Activated CD4-positive, alpha-beta T cell treated with anti-CD3 and anti-CD28 coated beads, Interleukin-2, Interleukin-4, amounts not matched to agents 100 ng/mL and 50 ng/mL, durations not matched to agents 16 hours and 8 hours (primary cell): ENCODE data around the gene PCMT1.

ENCODE experiments used
- DNase-seq: peaks from one replicate; pipeline ENCODE4 v3.0.0-alpha.2; 2020; ENCODE audit warnings: low spot score

Gene PCMT1

DNA sequence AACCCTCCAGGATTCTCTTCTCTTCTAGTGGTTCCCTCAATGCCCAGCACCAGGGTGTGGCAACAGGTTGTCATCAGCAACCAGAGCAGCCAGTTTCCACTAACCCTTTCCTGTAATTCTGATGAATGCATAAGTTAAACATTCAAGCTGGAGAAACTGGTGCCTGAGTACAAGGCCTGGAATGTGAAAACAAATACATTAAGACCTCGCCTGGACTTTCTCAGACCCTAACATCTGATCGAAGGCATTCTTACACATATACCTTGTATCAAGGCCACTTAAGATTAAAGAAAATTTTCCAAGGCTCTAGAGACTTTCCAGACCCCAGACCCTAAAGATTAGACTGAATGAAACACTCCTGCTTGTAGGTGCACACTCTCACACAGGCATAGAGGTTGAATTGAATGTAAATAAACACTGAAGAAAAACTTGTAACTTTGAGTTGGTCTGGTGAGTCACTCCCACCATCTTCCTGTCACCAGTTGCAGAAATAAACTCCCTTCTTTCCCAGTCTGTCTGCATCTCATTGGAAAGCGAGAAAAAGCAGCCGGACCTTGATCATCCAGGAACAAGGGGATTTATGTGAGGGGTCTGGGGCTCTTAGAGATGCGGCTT, 105.6 kb downstream of the PCMT1 start:
- no peak for DNase-seq

DNA sequence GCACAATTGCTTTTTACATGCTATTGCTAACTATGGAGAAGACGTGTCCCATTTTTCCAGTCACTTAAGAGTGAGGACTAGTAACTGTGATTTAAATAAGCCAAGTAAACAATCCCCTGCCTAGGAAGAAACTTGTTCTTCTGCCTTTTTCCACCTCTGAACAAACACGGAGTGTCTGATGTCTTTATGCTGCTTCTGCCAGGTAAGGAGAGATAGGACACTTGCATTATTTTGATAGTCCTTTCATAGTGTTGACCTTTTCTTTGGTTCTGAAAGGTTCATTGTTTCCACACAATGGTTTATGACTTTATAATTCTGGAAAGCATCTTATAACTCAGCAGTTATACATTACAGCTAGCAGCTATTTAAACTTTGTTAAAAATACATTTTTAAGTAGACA, 106.2 kb downstream of the PCMT1 start:
- no peak for DNase-seq

DNA sequence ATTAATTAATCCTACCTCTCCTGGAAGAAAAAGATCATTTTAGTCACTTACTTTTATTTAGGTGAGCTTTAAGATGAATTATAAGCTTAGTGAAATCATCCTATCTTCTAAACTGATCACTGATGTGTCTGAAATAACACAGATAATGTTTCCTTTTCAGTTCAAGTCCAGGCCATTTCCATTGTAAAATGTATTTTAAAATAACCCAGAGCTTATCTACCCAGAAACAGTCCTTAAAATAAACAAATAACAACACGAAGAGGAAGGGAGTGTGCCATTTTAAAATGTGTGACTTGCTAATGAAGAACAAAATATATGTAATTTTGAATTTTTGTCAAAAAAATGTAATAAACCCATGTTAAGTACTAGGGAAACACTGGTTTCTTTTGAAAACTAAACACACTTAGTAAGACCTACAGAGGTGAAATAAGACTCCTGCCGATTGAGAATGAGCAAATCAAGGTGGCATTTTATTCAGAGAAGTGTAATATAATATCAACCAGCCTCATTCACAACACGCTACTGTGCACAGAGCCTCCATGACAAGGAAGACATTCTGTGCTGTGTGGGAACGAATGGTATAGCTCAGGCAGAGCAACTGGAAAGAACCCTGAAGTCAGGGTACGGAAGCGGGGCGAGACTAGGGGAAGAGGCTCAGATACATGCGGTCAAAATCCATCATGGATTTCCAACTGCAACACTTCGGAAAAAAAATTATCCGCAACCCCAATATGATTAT, 106.9 kb downstream of the PCMT1 start:
- DNase-seq: no peak

DNA sequence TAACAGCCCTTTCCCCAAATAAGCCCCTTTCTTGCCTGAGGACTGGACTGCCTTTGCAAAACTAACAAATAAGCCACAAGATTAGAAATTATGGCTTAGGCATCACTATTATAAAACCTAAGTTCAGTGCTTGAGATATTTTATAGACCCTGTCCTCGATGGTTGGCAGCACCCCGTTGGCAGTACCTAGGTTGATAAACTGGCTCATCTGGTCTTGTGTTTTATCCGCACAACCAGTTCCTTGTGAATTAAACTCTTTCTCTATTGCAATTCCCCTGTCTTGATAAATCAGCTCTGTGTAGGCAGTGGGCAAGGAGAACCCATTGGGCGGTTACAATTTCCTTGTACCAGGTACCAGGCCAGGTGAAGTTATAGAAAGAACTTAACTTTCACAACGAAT, 108.0 kb downstream of the PCMT1 start:
- no peak for DNase-seq

DNA sequence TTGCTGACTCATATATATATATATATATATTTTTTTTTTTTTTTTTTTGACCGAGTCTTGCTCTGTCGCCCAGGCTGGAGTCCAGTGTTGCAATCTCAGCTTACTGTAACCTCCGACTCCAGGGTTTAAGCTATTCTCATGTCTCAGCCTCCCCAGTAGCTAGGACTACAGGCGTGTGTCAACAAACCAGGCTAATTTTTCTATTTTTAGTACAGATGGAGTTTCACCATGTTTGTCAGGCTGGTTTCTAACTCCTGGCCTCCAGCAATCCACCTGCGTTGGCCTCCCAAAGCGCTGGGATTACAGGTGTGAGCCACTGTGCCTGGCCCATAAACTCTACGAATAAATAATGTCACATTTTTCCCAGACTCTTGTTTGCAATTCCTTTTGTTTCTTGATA, 109.8 kb downstream of the PCMT1 start:
- DNase-seq: no peak

DNA sequence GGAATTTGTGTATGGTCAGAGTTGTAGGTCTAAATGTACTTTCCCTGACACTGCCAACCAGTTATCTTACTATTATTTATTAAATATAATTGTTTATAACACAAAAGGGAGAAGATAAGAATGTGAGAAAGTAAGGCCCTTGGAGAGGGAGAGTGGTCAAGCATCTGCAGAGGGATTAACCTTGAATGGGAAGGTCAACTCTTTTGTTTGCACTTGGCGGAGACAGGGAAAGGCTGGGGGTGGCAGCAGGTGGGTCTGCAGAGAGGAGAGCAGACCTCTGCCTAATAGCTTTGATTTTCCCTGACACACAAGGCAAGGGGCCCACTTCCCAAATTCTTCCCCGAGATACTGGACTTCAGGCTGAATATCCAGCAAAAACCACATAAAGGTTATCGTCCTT, 110.4 kb downstream of the PCMT1 start:
- no peak for DNase-seq

DNA sequence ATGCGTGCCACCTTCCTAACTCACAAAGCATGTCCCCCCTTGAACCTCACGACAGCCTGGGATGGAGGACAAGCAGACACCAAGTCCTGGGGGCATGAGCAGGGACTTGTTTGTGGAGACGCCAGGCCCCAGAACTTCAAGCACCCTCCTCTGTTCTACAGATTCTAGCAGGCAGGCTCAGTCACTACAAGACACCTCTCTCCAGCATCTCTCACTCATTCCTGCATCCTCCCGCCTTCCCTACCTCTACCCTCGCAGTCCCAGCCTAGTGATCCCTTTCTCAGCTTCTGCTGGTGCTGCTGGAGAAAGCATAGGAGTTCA, 110.9 kb downstream of the PCMT1 start:
- DNase-seq: no peak
